Measurements from ENCODE around the gene CNPY1.

GRCh38 chr7:155508376-155509358 is 37.7 kb downstream of the CNPY1 start:
- no peak for TF ChIP-seq CTCF (IDR thresholded peaks at IDR 0.05)
- TF ChIP-seq POLR2A (IDR thresholded peaks at IDR 0.05): no peak
- TF ChIP-seq POLR2AphosphoS5 (IDR thresholded peaks at IDR 0.05): no peak

Measured in breast epithelium (tissue), 3 donors.